GM21390 (cell line): ENCODE results near the gene PLD5.

Experiments used
- ATAC-seq: cut with Tn5 transposase; IDR thresholded peaks from one replicate; pipeline ENCODE4 v1.9.1; 2021; ENCODE audit not compliant: unreplicated experiment

The PLD5 gene

DNA sequence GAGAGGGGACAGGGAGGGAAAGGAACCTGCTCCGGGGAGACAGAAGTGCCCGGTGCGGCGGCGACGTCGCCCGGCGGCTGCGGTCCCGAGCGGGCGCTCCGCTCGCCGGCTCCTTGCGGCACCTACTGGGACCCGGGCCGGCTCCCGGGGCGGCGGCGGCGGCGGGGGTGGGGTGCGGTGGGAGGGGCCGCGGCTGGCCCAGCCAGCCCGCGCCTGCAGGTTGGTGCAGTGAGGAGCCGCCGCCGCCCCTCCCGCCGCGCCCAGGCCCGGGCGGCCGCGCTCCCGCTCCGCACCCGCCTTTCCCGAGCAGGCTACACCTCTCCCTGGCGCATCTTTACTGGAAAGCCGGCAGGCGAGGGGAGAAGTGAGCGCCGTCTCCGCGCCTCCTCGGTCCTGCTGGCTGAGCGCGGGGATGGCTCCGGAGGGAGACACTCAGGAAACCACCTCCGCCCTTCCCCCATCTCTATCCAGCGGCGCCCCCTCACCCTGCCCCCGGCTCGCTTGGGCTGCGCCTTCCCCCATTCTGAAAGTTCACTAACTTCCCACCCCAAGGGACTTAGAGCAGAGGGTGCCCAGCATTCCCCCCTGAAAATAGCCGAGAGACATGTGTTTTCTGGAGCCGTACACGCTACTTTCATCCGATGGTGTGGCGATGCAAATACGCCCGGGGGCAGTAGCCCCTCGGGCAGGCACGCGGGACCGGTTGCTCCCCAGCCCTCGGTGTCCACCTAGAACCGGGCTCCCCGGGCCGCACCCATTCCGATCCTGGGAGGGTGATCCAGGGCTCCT is at the start of gene PLD5:
TSS of gene PLD5 (minus strand) at position 127 of the 789 bp plus-strand sequence.
- ATAC-seq: no peak

DNA sequence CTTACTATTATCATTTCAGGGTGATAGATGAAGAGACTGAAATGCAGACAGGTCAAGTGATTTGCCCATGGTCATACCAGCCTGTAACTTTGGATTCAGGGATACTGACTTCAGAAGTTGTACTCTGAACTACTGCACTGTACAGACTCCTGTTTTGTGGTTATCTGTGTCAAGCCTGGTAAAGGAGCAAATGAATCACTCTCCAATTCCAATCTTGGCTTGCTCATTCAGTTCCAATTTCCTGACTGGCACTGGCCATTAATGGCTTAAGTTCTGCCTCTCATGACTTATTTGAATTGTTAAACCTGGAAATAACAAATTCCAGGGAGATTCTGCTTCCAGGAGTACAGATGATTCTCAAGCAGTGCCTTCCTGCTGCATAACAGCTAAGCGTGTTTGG is 45.4 kb upstream of the PLD5 start:
- no peak for ATAC-seq

DNA sequence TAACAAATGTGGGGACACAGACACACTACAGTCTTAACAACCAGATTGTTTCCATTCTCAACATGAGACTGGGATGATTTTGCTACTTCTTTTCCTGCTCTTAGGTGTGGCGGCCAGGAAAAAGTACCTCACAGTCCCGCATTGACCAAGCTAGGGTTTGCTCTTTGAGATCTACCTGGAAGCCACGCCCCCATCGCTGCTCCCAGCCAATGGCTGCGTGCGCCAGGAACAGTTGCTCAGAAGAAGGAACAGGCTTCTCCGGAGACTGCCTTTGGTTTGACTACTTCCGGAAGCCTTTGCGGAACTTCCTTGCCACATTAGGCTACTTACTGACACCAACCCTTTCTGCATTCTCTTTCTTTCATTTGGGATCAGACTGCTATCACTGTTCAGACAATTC is 44.2 kb upstream of the PLD5 start:
- no peak for ATAC-seq

DNA sequence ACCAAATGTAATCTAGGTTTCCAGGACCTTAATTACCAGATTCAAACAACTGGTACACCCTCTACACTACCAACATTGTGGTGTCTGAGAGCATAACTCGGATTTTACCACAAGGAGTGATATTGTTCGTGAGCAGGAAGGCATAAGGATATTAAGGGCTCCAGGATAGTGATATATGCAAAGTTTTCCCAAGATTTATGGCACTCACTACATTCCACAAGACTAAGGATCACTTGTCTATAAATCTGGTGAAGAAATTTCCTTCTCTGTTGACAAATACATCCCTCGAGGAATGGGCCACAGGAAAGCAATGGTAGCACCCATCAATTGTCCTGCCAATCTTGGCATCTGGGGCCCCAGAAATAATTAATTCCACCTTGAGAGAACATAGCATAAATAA is 43.1 kb upstream of the PLD5 start:
- ATAC-seq: no peak

DNA sequence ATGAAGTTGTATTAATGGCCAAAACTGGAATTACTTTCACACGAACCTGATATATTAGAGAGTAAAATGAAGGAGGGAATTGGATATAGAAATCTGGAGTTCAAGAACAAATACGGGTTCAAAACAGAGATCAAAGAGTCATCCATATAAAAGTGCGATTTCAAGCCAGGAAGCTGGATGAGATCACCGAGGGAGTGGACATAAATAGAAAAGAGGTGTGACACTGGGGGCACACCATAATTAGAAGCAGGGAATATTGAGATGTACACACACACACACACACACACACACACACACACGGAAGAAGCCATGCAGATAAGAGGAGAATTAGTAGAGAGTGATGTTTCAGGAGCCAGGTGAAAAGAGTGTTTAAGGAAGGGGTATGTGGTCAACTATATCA is 32.3 kb upstream of the PLD5 start:
- ATAC-seq: no peak

DNA sequence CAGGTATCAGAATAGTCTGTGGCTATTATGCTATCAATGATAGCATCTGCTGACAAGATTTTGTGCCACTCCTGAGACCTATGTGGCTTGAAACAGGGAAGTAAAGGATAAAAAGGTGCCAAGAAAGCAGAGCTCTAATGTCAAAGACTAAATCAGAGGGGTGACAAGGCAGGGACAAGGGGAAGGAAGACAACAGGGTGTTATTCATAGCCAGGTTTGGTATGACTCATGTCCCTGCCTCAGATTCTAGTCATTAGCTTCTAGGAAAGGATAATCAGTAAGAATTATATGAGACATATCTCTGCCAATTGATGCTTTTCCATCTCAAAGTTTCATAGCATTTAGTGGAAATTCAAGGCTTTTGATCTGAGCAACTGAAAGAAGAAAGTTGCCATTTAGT is 31.8 kb upstream of the PLD5 start:
- ATAC-seq: no peak

DNA sequence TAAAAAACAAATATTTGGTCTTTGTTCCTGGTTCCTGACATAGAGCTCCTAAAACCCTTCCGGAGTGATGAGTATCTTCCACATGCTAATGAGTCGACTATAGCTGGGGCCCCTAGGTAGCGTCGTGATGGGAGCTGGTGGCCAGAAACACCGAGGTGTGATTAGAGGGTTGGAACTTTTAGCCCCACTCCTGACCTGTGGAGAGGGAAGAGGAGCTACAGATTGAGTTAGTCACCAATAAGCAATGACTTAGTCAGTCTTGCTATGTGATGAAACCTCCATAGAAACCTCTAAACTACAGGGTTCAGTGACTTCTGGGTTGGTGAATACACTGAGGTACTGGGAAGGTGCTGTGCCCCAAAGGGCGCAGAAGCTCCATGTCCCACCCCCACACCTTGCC is 30.1 kb upstream of the PLD5 start:
- no peak for ATAC-seq

DNA sequence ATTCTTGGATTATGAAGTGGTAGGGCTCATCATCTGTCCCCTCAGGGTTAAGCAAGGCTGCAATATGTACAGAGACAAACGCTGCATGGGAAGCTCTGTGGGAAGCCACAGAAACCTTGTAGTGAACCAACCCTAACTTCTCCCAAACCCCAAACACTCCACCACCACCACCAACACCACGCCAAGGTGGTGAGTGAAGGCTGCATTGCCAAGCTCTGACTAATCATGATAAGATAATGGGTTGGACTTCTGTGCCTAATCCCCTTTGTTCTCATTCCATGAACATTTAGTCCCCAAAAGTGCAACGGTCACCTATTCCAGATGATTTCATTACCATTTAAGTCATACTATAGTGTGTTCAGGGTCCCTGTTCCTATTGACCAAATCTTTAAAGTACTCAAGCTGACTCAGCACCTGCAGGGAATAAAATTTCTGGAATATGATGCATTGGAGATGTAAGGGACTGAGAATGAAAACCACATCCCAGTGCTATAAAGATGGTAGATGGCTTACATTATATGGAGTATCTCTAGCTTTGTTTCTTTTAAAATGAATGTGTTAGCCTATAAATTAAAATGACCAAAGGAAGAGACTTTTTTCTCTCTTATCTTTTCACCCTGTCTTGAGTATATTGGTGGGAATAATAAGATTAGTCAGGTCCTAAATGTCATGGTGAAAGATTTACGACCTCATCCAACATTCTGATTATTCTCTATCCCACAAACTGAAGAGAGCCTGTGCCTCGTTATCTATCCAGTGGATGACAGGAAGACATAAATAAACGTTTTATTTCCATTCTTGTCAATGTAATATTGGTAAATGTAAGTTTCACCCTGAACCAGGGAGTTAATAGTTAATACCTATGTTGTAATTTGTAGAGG is 22.6 kb upstream of the PLD5 start:
- ATAC-seq: no peak

DNA sequence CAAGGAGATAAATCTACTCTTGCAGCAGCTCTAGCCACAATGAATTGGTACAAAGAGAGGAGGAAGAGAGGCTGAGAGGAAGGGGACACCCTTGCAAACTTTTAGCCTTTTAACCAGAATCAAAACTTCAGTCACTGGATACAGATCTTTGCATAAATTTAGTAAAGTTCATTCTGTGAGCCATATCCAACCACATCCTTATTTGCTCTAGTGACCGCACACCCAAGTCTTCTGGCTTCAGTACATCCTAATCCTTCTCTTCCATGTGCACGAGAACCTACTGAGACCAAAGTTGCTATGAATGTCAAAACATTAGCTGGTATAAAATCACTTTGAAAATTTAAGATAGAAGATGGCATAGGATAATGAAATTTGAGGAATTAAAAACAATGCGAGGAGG is 21.9 kb upstream of the PLD5 start:
- no peak for ATAC-seq

DNA sequence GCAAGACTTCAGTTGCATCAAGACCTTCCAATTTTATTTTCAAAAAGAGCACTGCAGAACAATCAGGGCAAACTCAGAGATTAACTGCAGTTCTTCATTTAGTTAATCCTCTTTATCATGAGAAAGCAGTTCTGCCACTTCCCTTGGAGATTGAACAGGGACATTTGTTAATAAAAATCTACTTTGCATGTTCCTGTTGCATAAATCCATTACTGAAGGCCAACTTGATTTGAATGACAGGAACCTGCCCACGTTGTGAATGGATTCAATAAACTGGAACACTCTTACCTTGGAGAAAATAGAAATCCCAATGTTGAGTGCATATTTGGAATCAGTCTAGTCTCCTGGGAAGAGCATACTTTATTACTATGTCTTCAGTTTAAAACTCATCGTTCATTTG is 19.6 kb upstream of the PLD5 start:
- no peak for ATAC-seq

DNA sequence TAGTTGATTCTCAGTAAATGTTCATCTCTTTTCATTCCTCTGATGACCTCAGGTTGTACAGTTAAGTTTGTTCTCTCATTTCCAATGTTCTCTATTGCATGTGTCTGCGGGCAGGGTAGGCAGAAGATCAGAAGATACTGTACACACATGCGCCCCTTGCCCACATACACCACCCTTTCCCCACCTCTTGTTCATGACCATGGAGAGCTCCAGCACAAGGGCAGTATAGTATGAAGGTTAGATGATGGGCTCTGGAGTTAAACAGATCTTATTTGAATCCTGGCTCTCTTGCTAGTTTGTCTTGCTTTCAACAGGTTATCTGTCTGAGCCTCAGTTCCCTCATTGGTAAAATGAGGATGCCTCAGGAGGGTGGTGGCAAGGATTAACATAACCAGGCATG is 17.8 kb upstream of the PLD5 start:
- no peak for ATAC-seq

DNA sequence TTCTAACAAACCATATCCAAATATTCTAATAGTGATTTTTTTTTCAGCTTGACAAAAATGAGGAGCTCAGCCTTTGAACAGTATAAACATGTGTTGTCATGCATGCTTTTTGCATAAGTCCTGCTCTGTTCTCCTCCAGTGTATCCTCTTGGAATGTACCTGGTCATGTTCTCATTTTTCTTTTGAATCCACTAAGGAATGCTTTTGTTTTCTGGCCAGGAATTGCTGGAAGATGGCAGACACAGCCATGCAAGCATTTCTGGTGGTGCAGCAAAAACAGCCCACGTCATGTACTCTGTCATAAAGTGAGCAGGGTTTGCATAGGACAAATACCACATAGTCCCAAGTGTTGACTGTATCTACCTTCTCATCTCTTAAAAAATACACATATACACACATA is 11.5 kb upstream of the PLD5 start:
- no peak for ATAC-seq

DNA sequence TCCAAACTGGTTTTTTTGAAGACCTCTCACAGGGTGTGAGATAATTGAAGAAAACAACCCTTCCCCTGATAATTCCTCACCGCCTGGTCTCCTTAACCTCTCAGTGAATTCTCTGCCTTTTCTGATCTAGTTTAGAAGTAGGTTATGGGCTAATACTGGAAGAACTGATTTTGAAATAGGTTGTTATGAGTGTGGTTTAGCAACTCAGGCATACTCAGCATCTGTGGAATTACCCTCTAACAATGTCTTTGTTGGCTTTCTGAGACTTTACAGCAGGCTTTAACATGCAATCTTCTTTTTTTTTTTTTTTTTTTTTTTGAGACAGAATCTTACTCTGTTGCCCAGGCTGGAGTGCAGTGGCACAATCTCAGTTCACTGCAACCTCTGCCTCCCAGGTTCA is 10.3 kb upstream of the PLD5 start:
- ATAC-seq: no peak

DNA sequence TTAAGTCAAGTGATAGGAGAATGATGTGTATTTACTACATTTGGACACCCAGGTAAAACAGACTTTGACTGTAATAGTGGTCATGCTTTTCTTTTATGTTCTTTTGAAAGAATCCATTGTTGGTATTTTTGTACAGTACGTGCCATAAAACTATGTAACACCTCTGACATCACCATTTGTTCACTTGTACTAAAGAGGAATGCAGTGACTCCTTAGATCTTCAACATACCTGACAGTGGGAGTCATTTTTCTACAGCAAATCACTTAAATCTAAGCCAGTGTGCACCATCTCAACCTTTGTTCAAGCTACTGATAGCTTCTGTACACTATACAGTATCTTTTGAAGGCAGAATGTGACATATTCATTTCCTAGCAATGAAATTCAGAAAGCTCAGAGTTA is 6.3 kb upstream of the PLD5 start:
- no peak for ATAC-seq

DNA sequence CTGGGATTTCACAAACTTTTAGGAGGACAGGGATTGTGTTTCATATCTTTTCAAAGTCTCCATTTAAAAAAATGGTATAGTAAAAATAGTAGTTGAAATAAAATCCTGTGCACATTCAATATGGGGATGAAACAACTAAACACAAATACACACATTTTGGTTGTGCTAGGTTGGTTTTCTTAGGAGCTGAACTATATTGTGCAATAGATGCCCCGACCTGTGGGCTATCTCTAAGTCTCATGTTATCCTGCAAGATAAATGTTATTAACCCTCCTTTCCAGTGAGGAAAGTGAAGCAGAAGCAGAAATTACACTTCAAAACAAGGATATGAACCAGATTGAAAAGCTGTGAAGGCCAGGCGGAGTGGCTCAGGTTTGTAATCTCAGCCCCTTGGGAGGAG is 1.3 kb upstream of the PLD5 start:
- ATAC-seq: no peak

DNA sequence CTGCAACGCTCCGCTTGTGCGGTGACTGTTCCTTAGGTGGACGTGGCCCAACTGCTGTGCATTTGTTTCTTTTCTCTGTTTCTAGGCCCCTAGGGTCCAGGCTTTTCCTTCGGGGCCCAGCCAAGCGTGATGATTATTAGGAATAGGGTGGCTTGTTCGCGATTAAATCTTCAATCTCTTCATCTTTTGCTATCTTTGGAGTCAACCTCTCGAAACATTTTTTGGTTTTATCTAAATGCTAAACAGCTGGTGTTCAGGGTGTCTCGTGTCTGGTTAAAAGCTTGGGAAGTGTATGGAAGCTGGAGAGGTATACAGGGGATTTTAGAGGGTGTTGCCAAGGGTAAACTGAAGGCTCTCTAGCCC is 844 bp upstream of the PLD5 start:
- no peak for ATAC-seq

DNA sequence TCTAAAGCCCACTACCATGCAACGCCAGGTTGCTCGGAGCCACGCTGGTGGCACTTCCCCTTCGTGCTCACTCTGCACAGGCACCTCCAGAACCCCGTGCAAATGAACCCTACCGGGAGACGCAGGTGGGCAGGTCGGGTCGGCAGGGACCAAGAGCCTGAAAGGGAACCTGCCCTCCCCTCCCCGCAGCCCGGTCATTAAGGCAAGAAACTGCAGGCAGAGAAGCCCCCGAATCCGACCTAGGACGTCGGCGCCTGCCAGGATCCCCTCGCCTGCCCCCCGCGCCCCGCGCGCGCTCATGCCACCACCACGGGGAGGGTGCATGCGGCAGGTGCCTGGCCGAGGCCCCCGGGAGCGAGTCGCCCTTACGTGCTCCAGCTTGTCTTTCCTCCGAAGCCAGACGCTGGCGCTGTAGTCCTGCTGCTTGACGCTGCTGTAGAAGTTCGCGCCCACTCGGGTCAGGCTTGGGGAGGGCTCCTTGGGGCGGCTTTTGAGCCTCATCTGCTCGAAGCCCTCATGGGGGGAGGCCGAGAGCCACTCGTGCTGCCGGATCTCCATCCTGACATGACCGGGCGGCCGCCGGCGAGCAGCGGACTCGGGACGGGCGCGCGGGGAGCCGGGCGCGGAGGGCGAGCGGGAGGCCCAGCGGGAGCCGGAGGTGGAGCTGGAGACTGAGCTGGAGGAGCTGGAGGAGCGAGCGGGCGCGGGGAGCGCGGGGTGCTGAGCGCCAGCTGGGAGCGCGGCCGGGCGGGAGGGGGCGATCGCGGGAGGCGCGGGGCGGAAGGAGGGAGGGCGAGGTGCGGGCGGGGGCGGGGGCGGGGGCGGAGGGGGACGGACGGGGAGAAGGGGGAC is 552 bp downstream of the PLD5 start:
- no peak for ATAC-seq

DNA sequence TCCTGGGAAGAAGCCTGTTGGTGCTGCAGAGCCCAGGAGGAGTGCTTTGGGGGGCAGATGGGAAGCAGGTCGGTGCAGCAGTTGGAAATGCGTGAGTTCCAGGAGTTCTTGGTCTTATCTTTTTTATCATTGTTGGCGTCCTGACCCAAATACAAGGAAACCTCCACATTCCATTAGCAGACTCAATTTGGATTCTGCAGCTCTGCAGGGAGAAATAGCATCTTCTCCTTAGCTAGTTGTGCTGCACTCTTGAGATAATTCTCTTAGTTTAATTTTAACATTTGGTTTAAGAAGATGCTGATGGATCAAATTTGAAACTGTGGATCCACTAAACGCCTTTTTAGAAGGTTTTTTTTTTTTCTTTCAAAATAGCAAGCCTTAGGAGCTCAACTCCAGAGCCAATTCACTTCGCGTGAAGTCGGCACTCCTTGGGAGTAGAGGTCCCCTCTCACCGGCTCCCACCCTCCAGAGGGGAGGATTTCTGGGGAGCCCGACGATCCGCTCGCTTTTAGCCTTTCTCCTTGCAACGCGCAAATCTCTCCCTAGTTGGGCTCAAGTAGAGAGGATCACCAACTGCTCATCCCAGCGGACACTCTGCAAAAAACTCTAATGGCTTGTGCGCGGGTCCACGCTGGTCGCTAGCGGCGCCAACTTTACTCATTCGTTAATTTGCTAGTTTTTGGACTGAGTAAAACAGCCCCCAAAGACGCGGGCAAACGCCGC is 1.3 kb downstream of the PLD5 start:
- no peak for ATAC-seq

DNA sequence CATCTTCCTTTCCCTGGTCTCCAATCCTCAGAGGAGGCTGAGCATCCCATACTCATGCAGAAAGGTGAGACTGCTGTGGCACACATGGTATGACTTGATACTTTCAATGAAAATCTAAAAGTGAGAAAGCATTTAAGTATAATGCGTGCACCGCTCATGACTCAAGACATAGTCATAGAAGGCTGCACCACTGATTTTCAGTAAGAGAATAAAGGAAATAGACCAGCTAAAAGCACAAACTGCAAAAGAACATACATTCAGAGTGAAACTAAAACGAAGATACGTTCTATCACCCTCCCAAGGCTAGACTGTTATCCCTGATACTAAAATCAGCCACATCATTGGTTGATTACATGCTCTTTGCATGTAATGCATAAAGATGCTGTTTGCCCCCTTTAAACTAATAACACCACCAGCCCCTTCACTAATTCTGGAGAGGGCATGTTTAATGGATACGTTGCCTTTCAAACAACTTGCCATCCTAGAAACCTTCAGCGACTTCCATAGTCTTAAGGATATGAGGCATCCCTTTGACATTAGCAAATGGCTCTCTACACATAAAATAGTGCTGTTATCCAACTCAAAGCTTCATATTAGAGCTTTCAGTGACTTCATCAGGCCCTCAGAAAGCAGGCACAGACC is 2.1 kb downstream of the PLD5 start:
- ATAC-seq: no peak

DNA sequence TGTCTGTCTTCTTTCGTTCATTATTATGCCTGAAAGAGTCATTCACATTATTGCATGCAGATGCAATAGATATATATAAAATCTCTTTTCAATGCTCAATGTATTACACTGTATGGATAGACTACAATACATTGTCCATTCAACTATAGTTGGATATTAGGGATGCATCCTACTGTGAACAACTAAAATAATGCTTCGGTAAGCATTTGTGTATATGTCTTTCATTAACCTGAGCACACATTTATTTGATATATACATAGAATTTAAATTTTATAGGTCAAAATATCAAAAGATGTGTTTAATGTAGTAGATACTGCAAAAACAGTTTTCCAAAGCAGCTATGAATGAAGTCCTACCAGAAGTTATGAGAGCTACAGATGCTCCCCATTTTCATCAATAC is 8.9 kb downstream of the PLD5 start:
- ATAC-seq: no peak
